Stomach (tissue), 4 donors: ENCODE measurements around the gene ZNF24.

Source experiments
- EP300 ChIP-seq: sonication (generic); formaldehyde crosslinking; IDR thresholded peaks from one replicate; pipeline ENCODE4 v1.6.1; 2017; ENCODE audit warnings: antibody characterized with exemption
- POLR2A ChIP-seq, 4 donors: fragments of 450-650 bp; IDR thresholded peaks; one replicate each; pipeline ENCODE4 v1.6.1; 2016; ENCODE audit warnings: antibody characterized with exemption in 4 of 4, control low read depth in 2 of 4, mild to moderate bottlenecking in 1 of 4, moderate library complexity in 1 of 4
- POLR2AphosphoS5 ChIP-seq, 3 donors: sonication (generic); formaldehyde crosslinking; IDR thresholded peaks; one replicate each; pipeline ENCODE4 v1.6.1; 2016; ENCODE audit warnings: antibody characterized with exemption in 3 of 3
- TF ChIP-seq, protein P1 (sequence below), 7 experiments: fragments of 450-650 bp in 4 of 7; fragments of 200-600 bp in 3 of 7; sonication (generic) in 3 of 7; IDR thresholded peaks; one replicate each; pipeline ENCODE4 v1.5.1; 2016 to 2019; ENCODE audit warnings: antibody characterized with exemption in 7 of 7, control low read depth in 2 of 7, mild to moderate bottlenecking in 1 of 7

DNA sequence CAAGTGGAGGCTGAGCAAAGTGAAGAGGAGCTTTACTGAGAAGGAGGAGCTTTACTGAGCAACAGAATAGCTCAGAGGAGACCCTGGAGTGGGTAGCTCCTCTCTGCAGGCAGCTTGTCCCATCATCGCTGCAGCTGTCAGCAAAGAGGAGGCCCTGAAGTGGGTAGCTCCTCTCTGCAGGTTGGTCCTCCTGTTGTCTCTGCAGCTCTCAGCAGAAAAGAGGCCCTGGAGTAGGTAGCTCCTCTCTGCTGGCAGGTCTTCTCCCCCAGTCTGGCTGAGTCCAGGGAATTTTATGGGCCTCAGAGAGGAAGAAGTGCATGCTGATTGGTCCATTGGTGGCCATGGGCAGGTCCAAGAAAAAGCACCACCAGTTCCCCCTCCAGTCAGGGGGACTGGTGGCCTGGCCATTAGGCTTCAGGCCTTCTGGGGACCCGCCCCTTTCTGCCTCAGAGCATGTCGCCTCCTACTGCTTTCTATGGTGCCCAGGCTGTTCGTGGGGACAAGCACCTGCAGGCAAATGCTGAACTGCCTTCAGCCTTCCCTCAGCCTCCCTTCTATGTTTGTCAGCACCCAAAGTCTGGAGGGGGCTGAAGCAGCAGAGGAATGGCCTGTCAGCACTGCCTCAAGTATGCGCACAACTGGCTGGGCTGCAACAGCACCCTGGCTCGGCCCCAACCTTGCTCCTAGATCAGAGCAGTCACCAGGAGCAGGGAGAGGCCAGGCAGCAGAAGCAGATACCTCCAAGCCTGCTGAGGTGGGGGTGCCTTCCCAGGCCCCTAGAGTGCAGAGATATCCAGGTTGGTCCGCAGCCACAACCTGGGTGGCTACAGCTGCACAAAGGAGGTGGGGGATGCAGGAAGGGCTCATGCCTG lies 60.1 kb downstream of the ZNF24 start:
- TF ChIP-seq POLR2A (IDR thresholded peaks at IDR 0.05) (no peak), POLR2AphosphoS5 (IDR thresholded peaks at IDR 0.05) (no peak), EP300 (no peak)
- TF ChIP-seq, protein P1, sequence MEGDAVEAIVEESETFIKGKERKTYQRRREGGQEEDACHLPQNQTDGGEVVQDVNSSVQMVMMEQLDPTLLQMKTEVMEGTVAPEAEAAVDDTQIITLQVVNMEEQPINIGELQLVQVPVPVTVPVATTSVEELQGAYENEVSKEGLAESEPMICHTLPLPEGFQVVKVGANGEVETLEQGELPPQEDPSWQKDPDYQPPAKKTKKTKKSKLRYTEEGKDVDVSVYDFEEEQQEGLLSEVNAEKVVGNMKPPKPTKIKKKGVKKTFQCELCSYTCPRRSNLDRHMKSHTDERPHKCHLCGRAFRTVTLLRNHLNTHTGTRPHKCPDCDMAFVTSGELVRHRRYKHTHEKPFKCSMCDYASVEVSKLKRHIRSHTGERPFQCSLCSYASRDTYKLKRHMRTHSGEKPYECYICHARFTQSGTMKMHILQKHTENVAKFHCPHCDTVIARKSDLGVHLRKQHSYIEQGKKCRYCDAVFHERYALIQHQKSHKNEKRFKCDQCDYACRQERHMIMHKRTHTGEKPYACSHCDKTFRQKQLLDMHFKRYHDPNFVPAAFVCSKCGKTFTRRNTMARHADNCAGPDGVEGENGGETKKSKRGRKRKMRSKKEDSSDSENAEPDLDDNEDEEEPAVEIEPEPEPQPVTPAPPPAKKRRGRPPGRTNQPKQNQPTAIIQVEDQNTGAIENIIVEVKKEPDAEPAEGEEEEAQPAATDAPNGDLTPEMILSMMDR (IDR thresholded peaks at IDR 0.05): no peak
